Left ventricle myocardium superior (tissue), 1 donor: ENCODE data around the gene RNF227. TPM values are rescaled to one million over a fixed set of nuclear protein-coding genes. Genes with fewer than 3 reads are reported as not detected.
"Not testable (repeated sequence)": the region's sequence is repeated elsewhere in the genome, so short reads cannot be mapped to it uniquely, and the experiment has no call there.

Experiments used
- ATAC-seq: fragments of 200-7000 bp; cut with Tn5 transposase; one replicate; pipeline ENCODE4 v1.9.1; 2020; ENCODE audit warnings: mild to moderate bottlenecking, moderate library complexity
- DNase-seq: peaks from one replicate; pipeline ENCODE4 v3.0.0-alpha.2; 2020
- intact Hi-C: fragments of 100-400 bp; cut with micrococcal nuclease; formaldehyde crosslinking; loops from one replicate; pipeline ENCODE4 v1.11.0; 2022
- long read RNA-seq: library from polyadenylated mRNA; unstranded; transcript quantifications from one replicate; pipeline ENCODE4 v2.0.0, GENCODE V29; 2021
- total RNA-seq: library from RNA; stranded (reverse); fragmentation: NEBNext Ultra II Directional; extraction: Animal tissue kit (Norgen Biotek cat#: 25700); gene quantifications from one replicate; pipeline ENCODE4 v1.2.1, GENCODE V29; 2021
- donor health status: DM: no; HTN: yes; CAD: no; lungs with severe emphysema.

RNF227 gene
- 1.1 TPM for total RNA-seq
- long read RNA-seq, partial matches to known transcripts: 0 of 1 reads
- long read RNA-seq, other reads (novel, unspliced or antisense): 0 of 1 reads

- ATAC-seq (peak; percentile 93), DNase-seq (peak; percentile 94)
- intact Hi-C loops: loop anchor here (10.0 kb wide), 2 partner anchors 51 to 129 kb away; no protein-coding TSS in a partner anchor
These were observed at the start of gene RNF227 for GRCh38 chr17:7915611-7916384. Gene RNF227 (minus strand): TSS chr17:7916289. CDS start chr17:7916195, 94 bp downstream.

GRCh38 chr17:7961421-7961820 is 45.3 kb upstream of the RNF227 start:
- ATAC-seq (no peak), DNase-seq (no peak)
- intact Hi-C loops: no loop called here

- no peak for DNase-seq
- ATAC-seq: no peak
- intact Hi-C loops: no loop called here
These were observed 43.6 kb upstream of the RNF227 start for GRCh38 chr17:7959503-7960253.

GRCh38 chr17:7956228-7956965 is 40.3 kb upstream of the RNF227 start:
- peak; percentile 97 for ATAC-seq
- DNase-seq: peak; percentile 83
- intact Hi-C loops: no loop called here

GRCh38 chr17:7955414-7956227 is 39.5 kb upstream of the RNF227 start:
- peak; percentile 79 for ATAC-seq
- intact Hi-C loops: no loop called here
- no peak for DNase-seq

- intact Hi-C loops, DNase-seq, ATAC-seq: not testable (repeated sequence)
These were observed 37.2 kb upstream of the RNF227 start for GRCh38 chr17:7953266-7953665.

- intact Hi-C loops: no loop called here
- ATAC-seq: no peak
- DNase-seq: no peak
These were observed 35.2 kb upstream of the RNF227 start for GRCh38 chr17:7951143-7951792.

GRCh38 chr17:7950578-7950977 is 34.5 kb upstream of the RNF227 start:
- intact Hi-C loops: no loop called here
- DNase-seq (no peak), ATAC-seq (no peak)

GRCh38 chr17:7947651-7948050 is 31.6 kb upstream of the RNF227 start:
- DNase-seq: no peak
- ATAC-seq: no peak
- intact Hi-C loops: no loop called here

GRCh38 chr17:7946441-7946840 is 30.4 kb upstream of the RNF227 start:
- ATAC-seq: no peak
- intact Hi-C loops: no loop called here
- DNase-seq: no peak

- intact Hi-C loops: no loop called here
- no peak for ATAC-seq
- DNase-seq: no peak
These were observed 29.6 kb upstream of the RNF227 start for GRCh38 chr17:7945651-7946050.

- DNase-seq (no peak), ATAC-seq (peak; percentile 43)
- intact Hi-C loops: no loop called here
These were observed 28.2 kb upstream of the RNF227 start for GRCh38 chr17:7944326-7944725.

GRCh38 chr17:7943291-7943690 is 27.2 kb upstream of the RNF227 start:
- DNase-seq (no peak), ATAC-seq (no peak)
- intact Hi-C loops: no loop called here

- DNase-seq (no peak), ATAC-seq (no peak)
- intact Hi-C loops: no loop called here
These were observed 24.7 kb upstream of the RNF227 start for GRCh38 chr17:7940743-7941142.

- intact Hi-C loops: no loop called here
- no peak for ATAC-seq
- DNase-seq: no peak
These were observed 23.9 kb upstream of the RNF227 start for GRCh38 chr17:7940034-7940433.

- intact Hi-C loops: no loop called here
- ATAC-seq (no peak), DNase-seq (no peak)
These were observed 19.8 kb upstream of the RNF227 start for GRCh38 chr17:7935859-7936258.

GRCh38 chr17:7932949-7933348 is 16.9 kb upstream of the RNF227 start:
- ATAC-seq (no peak), DNase-seq (no peak)
- intact Hi-C loops: no loop called here

GRCh38 chr17:7932483-7932891 is 16.4 kb upstream of the RNF227 start:
- peak; percentile 37 for DNase-seq
- peak; percentile 38 for ATAC-seq
- intact Hi-C loops: no loop called here
